Measurements from ENCODE around the gene KLF17.

- TF ChIP-seq POLR2A (IDR thresholded peaks at IDR 0.05; ENCODE audit: control extremely low read depth in 1 of 2, low read depth in 2 of 2, low read length in 2 of 2) (no peak), CTCF (IDR thresholded peaks at IDR 0.05; ENCODE audit: control extremely low read depth in 1 of 3, insufficient read depth in 1 of 3, low read depth in 1 of 3, low read length in 3 of 3) (no peak), RBBP5 (IDR thresholded peaks at IDR 0.05; ENCODE audit: borderline replicate concordance, low read depth, low read length) (no peak), ZNF274 (IDR thresholded peaks at IDR 0.05; ENCODE audit: borderline replicate concordance, extremely low read depth, low read length) (no peak)
These were observed 45.8 kb upstream of the KLF17 start for GRCh38 chr1:44072821-44073220.

Measured in H1 (cell line).